Measurements from ENCODE around the gene CDH4. TPM values are rescaled to one million over a fixed set of nuclear protein-coding genes. Genes with fewer than 3 reads are reported as not detected.

Gene CDH4
- total RNA-seq, 1 donor from 2014 or later = 0.06 TPM

DNA sequence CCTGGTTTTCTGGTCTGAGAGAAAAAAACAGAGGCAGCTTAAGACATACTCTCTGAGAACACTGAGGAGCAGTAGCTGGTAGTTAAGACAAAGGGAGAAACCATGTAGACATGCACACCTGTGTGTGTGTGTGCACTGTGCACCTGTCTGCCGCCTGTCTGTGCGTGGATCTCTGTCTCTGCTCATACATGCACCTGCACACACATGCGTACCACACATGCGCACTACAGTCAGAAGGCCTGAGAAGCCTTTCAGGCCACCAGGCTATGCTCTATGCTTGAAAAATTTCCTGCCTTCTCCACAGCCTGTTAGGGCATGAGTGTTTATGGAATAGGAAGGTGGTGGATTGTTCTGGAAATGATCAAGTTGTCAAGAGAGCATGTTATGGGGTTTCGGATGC, 103.5 kb downstream of the CDH4 start:
- intact Hi-C loops (cut with DNase I) = no loop called here

DNA sequence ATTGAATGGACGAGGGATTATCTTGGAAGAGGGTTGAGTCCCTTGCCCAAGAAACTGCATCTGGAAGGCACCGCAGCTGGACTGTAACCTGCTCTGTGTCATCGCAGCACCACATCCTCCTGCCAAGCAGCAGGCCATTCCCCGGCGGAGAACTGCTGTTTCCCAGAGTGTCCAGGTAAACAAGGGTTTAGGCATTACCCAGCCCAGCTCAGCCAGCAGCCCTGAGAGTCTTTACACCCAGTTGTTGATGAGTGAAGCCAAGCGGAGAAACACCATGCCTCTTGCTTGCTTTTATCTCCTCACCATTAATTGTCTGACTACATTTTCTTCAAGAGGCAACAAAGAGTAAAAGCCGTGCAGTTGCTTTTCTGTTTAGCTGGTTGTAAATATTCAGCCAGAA, 104.1 kb downstream of the CDH4 start:
- DNase-seq (no peak), ATAC-seq (no peak)
- Histone ChIP-seq H3K36me3 (no peaks in the 10 kb centered on the region), H3K27me3 (ENCODE audit: low read depth) (peaks cover 16% of the 10 kb centered on the region), H3K9me3 (no peaks in the 10 kb centered on the region), H3K4me3 (no peak overlapping the region), H3K4me1 (no peaks in the 10 kb centered on the region), H3K27ac (no peak overlapping the region)
- TF ChIP-seq, protein P1, sequence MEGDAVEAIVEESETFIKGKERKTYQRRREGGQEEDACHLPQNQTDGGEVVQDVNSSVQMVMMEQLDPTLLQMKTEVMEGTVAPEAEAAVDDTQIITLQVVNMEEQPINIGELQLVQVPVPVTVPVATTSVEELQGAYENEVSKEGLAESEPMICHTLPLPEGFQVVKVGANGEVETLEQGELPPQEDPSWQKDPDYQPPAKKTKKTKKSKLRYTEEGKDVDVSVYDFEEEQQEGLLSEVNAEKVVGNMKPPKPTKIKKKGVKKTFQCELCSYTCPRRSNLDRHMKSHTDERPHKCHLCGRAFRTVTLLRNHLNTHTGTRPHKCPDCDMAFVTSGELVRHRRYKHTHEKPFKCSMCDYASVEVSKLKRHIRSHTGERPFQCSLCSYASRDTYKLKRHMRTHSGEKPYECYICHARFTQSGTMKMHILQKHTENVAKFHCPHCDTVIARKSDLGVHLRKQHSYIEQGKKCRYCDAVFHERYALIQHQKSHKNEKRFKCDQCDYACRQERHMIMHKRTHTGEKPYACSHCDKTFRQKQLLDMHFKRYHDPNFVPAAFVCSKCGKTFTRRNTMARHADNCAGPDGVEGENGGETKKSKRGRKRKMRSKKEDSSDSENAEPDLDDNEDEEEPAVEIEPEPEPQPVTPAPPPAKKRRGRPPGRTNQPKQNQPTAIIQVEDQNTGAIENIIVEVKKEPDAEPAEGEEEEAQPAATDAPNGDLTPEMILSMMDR (IDR thresholded peaks at IDR 0.05) = no peak
- intact Hi-C loops (cut with DNase I) = no loop called here

More for the DNA sequence above, 103.5 kb downstream of the CDH4 start:
- no peak overlapping the region for H3K4me3 ChIP-seq
- H3K9me3 ChIP-seq = no peaks in the 10 kb centered on the region
- no peaks in the 10 kb centered on the region for H3K36me3 ChIP-seq
- no peak for ATAC-seq
- TF ChIP-seq, protein P1 (IDR thresholded peaks at IDR 0.05) = no peak
- no peak for DNase-seq
- no peaks in the 10 kb centered on the region for H3K4me1 ChIP-seq
- H3K27me3 ChIP-seq (ENCODE audit: low read depth) = peaks cover 16% of the 10 kb centered on the region
- no peak overlapping the region for H3K27ac ChIP-seq

DNA sequence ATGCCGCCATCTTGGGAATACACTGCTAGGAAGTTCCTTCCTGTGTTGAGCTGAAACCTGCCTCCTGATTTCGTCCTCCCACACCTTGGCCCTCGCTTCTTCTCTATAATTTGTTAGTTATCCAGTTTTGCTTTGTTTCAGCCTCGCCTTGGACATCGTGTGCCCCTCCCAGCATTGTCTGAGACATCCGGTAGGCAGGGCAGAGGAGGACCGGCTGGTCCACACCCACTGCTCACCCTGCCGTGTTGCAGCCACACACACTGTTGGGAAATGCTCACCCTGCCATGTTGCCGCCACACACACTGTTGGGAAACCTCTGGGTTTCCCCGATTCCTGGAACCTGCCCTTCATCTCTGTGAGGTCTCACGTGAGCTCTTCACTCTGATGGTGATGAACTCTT, 105.1 kb downstream of the CDH4 start:
- ATAC-seq (no peak), DNase-seq (no peak)
- no peak overlapping the region for H3K27ac ChIP-seq
- no peak overlapping the region for H3K4me3 ChIP-seq
- TF ChIP-seq, protein P1 (IDR thresholded peaks at IDR 0.05) = no peak
- peaks cover 9% of the 10 kb centered on the region for H3K27me3 ChIP-seq (ENCODE audit: low read depth)
- H3K4me1 ChIP-seq = no peaks in the 10 kb centered on the region
- no peaks in the 10 kb centered on the region for H3K36me3 ChIP-seq
- intact Hi-C loops (cut with DNase I) = no loop called here
- H3K9me3 ChIP-seq = no peaks in the 10 kb centered on the region

DNA sequence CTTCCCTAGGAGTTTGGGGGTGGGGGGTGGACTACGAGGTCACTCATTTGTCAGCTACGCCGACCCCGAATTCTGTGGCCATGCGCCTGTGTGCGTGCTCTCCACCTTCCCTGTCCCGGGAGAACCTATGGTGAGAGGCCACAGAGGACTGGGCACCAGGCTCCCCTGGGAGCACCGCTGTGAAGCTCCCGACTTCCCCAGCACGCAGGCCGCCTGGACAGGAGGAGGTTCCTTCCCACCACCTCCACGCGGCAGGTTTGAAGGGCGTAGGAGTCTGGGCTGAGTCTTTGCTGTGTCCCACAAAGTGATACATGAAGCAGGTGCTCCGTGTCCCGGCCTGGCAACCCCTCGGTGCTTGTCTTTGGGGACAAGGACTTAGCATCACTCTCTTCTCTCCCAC, 107.2 kb downstream of the CDH4 start:
- H3K27ac ChIP-seq = no peak overlapping the region
- H3K4me3 ChIP-seq = no peak overlapping the region
- intact Hi-C loops (cut with DNase I) = no loop called here
- H3K27me3 ChIP-seq (ENCODE audit: low read depth) = no peaks in the 10 kb centered on the region
- H3K4me1 ChIP-seq = no peaks in the 10 kb centered on the region
- TF ChIP-seq, protein P1 (IDR thresholded peaks at IDR 0.05) = no peak
- DNase-seq = no peak
- no peak for ATAC-seq
- no peaks in the 10 kb centered on the region for H3K9me3 ChIP-seq
- H3K36me3 ChIP-seq = no peaks in the 10 kb centered on the region

DNA sequence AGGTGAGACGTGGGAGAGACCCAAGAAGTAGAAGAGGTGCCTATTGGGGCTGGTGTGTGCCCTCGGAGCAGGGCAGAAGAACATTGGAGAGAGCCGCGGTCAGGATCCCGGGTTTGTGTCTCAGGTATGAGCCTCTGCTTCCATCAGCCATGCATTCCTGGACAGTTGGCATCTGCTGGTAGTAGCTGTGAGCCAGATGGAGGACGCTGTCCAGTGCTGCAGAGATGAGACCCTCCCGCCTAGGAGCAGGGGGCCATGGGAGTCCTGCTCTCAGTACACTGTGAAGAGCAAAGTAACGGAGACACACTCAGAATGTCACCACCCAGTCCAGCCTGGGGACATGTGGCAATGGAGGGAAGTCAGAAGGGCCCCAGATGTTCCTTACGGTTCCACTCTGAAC, 108.2 kb downstream of the CDH4 start:
- no peaks in the 10 kb centered on the region for H3K9me3 ChIP-seq
- H3K4me3 ChIP-seq = no peak overlapping the region
- TF ChIP-seq, protein P1 (IDR thresholded peaks at IDR 0.05) = no peak
- no peaks in the 10 kb centered on the region for H3K27me3 ChIP-seq (ENCODE audit: low read depth)
- intact Hi-C loops (cut with DNase I) = no loop called here
- no peaks in the 10 kb centered on the region for H3K4me1 ChIP-seq
- DNase-seq (no peak), ATAC-seq (no peak)
- H3K27ac ChIP-seq = no peak overlapping the region
- H3K36me3 ChIP-seq = no peaks in the 10 kb centered on the region

DNA sequence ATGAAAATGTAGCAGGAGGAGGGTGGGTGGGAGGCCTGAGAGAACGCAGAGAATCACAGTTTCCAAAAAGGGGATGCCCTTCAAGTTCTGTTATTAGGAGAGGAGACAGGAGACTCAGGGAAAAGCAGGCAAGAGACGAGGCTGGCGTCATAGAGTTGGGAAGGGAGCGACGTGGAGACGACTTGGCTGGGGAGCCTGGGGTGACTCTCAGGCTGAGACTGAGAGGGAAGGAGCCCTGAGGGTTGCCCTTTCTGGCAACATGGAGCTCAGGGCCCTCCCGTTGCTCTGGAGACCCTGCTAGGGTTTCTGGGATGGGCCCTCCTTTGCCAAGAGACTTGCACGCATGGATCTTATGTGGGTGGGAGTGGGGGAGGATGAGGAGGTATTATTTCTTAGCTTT, 108.9 kb downstream of the CDH4 start:
- Histone ChIP-seq H3K27ac (no peak overlapping the region), H3K27me3 (ENCODE audit: low read depth) (no peaks in the 10 kb centered on the region), H3K4me1 (no peaks in the 10 kb centered on the region), H3K4me3 (no peak overlapping the region), H3K36me3 (no peaks in the 10 kb centered on the region), H3K9me3 (no peaks in the 10 kb centered on the region)
- no peak for ATAC-seq
- TF ChIP-seq, protein P1 (IDR thresholded peaks at IDR 0.05) = no peak
- intact Hi-C loops (cut with DNase I) = no loop called here
- no peak for DNase-seq
